LHCN-M2 (cell line): ENCODE data around the gene FAM32A. TPM values are rescaled to one million over a fixed set of nuclear protein-coding genes. Genes with fewer than 3 reads are reported as not detected.

Source experiments
- total RNA-seq: library from RNA; depleted of rRNA; stranded (reverse); fragments of >200 nt; gene quantifications from 2 replicates; pipeline ENCODE4 v1.2.3, GENCODE V29; 2014; rRNA removed

FAM32A gene
- total RNA-seq, 1 experiment from 2014 or later, result 152 TPM

Other genes with a start within 250 kb of the FAM32A start
- gene OR10H4, start 236.4 kb upstream of the FAM32A start, total RNA-seq, result not detected in 2 replicates
- gene TPM4, start 108.9 kb upstream of the FAM32A start, total RNA-seq, result 1,271 and 1,447 TPM in 2 replicates
- gene RAB8A, start 73.5 kb upstream of the FAM32A start, total RNA-seq, result 76.9 and 78.5 TPM in 2 replicates
- gene HSH2D, start 41.7 kb upstream of the FAM32A start, total RNA-seq, result not detected in 2 replicates
- not detected in 2 replicates for gene CIB3, start 11.9 kb upstream of the FAM32A start, total RNA-seq
- gene AP1M1, start 12.5 kb downstream of the FAM32A start, total RNA-seq, result 176 and 182 TPM in 2 replicates
- 2.8 and 5.2 TPM in 2 replicates for gene KLF2, start 139.4 kb downstream of the FAM32A start, total RNA-seq